Medulla oblongata (tissue), 1 donor: Measurements from ENCODE around the gene PALLD.

Experiments used
- DNase-seq: peaks from one replicate; pipeline ENCODE4 v3.0.0-alpha.2; 2015; ENCODE audit errors: extremely low spot score

The PALLD gene

DNA sequence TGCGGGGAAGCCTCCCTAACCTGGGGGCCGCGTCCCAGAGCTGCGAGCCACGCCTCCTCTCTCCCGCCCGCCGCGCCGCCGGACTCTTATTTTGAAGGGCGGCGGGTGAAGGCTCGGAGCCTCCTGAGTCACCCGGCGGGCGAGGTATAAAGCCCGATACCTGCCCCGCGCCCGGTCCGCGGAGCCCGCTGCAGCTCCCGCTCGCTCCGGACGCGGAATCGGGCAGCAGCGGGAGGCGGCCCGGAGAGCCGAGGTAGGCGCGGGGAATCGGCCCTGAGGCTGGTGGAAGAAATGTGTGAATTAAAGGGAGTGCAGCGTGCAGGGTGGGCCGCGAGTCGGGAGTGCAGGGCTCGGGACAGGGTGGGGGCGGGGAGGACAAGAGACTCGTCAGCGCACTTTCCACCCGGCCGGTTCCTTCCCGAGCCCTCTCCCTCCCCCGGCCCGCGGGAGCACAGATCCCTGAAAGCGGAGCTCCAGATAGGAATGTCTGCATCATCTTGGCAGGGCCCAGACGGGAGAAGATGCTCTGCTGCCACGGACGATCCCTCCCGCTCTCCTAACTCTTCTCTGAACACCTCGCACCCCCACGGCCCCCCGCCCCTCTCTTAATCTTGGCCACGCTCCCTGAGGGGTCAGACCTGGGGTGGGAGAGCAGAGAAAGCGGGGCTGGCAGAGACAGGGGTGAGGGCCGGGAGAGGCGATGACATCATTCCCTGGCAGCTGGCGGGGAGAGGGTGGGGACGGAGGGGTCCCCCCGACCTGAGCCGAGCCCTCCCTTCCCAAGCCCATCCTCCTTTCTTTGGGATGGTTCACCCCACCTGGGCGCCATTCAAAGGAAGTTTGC lies 335.3 kb downstream of the PALLD start:
- peak; percentile 75 for DNase-seq

DNA sequence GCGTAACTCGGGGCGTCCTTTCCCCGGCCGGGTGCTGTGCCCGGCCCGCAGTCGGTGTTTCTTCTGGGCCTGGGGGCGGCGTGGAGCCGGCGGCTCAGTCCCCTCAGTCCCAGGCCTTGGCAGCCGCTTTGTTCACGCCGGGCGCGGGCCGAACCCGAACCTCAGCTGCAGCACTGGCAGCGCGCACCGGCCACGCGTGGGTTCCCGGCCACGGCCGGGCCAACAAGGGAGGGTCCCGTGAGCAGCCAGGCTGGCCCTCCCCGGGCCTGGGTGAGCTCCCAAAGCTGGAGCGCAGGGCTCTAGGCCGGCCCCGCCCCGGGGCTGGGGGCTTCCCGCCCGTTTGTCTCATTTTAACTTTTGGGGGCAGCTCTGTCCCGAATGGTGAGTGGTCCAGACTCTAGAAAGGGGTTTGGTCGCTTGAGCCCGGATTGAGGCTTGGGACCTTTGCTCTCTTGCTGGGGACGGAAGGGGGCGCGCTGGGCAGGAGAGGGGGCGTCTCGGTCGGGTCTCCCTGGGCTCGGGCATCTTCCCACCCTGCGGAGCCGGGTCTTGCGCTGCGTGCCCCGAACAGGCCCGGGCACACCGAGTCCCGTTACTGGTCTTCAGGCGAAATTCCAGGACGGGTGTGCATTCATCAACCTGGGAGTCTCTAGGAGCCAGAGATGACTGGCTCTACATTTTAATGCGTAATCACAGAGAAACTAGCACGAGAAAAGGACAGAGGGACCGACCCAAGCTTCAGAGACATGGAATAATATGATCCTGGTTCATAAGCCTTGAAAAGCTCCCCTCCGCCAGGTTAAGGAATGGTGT lies 336.1 kb downstream of the PALLD start:
- DNase-seq, result peak; percentile 43

- peak; percentile 23 for DNase-seq
Measured at GRCh38 chr4:168833881-168834280, 337.0 kb downstream of the PALLD start.

DNA sequence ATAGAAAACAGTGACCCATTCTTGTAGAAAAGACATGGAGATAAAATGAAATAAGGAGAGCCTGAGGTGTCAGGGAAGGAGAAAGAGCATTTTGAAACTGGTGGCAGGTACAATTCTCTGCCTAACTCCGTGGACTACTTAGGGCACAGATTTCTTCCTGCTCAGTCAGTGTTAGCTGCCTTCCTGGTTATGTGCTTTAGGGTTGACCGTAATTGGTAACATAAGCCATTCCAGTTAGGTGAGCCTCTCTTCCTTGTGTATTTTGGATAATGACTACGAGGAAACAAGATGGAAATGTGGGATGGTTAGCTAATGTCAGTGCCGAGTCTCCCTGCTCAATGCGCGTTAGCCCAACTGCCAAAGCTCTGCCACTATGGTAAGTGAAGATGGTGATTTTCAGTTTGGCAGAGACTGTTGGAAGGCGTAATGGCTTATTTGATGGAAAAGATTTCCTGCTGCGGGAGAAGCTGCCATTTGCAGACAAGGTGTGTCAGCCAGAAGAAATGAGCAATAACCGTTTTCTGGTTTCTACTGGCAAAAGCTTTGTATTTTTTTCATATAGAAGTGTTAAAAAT lies 339.1 kb downstream of the PALLD start:
- no peak for DNase-seq

GRCh38 chr4:168836490-168836889 lies 339.6 kb downstream of the PALLD start:
- DNase-seq, result no peak

DNA sequence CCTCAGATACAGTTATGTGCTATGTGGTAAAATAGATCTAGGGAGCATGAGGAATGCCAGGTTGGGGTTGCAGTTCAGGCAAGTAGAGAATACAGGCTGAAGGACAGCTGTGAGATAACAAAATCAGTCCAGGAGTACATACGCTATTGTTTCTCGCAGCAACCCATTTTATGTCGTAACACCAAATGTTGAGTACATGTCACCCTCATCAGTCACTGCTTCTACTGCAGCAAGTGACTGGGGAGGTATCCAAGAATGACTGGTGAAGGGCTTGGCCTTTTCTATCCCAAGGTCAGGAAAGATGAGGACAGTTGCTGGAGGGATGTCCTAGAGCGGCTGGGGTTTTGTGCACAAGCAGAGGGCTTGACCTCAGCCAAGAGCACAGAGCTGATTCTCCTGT lies 341.1 kb downstream of the PALLD start:
- DNase-seq, result no peak

DNA sequence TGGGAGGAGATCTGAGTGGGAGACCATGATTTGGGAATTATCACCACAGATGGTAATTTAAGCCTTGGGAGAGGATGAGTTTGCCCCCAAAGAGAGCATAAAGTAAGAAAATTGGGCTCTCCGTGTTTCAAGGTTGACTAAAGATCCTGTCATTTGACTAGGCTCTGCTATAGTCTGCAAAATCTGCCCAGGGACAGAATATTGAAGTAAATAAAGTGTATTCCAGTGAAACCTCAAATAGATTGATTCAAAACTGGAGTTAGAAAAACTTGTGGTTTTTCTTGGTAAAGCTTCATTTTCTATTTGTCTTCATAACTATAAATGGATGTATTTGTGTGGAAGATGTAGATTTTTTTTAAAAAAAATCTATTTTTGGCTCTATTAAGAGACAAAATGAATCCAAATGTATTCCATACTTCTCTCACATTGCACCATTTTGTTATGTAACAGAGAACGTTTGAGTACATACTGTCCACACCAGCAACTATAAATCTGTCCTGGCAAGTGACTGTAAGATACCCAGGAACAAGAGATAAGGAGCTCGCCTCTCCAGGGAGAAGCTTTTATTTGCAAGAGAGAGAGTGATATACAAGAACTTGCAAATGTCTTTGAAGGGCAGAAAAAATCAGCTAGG lies 343.0 kb downstream of the PALLD start:
- no peak for DNase-seq

GRCh38 chr4:168840392-168840763 lies 343.5 kb downstream of the PALLD start:
- no peak for DNase-seq

GRCh38 chr4:168841000-168841671 lies 344.3 kb downstream of the PALLD start:
- peak; percentile 47 for DNase-seq

- DNase-seq, result no peak
Measured at GRCh38 chr4:168841672-168842019, 344.8 kb downstream of the PALLD start.

DNA sequence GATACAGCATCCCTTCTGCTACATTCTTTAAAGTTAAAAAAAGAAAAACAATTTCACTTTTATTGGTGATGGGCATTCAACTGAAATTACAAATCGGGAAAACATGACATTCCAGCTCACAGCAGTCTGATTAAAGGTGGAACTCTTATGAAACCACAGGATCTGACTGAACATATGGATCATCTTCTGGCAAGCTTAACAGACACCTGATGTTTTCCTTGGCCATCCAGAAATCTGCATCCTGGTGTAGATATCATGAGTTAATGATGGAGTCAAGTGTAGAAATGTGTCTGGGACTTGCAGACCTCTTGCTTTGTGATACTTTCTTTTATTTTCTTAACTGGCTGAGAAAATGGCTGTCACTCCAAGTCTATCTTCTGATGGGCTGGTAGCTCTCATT lies 345.3 kb downstream of the PALLD start:
- no peak for DNase-seq

DNA sequence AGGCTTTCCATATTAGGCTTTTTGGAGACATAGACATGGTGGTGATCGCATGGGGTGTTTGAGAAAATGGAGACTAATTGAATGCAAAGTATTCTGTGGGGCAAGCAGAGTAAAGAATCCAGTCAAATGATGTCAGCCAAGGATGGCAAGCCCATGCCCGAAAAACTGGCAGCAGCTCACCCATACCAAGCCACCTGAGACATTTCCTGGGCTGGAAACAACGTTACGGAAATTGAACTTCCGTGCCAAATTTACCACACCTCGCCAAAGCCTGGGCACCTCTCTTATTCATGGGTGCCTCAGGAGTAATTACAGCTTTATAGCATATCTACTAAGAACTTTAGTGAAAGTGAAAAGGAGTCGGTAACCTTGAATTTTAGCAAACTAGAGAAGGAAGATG lies 346.8 kb downstream of the PALLD start:
- no peak for DNase-seq

GRCh38 chr4:168844353-168845049 lies 347.6 kb downstream of the PALLD start:
- no peak for DNase-seq

DNA sequence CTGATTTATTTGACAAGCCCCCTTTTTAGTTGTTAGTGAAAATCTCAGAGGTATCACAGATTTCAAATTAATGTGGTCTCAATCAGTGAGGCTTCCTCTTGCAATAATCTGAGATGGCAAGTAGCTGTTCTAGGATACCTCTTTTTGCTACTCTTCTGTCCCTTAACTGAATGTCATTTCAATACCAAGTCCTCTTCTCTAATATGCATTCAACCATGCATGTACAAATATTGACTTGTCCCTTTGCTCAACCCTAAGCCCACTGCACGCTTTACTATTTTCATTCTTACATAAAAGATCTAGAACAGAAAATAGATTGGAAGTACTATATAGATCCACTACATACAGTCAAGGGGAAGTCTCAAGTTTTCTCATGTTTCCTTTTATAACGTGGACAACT lies 349.0 kb downstream of the PALLD start:
- no peak for DNase-seq

DNA sequence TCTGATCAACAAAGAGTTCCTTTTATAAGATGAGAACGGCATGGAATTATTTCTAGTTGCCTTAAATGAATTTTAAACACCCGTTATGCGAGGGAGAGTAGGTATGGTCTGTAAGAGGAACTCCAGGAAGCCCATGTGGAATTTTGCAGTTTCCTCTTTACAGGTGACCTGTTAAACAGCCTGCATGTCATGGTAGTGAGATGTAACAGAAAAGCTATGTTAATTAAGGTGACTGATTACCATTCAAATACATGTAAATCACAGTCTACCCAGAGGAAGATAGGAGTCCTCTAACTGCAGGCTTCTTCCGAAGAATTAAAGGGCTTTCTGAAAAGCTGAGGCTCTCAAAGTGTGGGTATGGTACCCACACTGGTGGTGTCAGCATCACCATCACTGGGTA lies 349.6 kb downstream of the PALLD start:
- DNase-seq, result no peak

- DNase-seq, result peak; percentile 47
Measured at GRCh38 chr4:168847771-168848502, 351.1 kb downstream of the PALLD start.

- peak; percentile 47 for DNase-seq
Measured at GRCh38 chr4:168849030-168849675, 352.3 kb downstream of the PALLD start.

DNA sequence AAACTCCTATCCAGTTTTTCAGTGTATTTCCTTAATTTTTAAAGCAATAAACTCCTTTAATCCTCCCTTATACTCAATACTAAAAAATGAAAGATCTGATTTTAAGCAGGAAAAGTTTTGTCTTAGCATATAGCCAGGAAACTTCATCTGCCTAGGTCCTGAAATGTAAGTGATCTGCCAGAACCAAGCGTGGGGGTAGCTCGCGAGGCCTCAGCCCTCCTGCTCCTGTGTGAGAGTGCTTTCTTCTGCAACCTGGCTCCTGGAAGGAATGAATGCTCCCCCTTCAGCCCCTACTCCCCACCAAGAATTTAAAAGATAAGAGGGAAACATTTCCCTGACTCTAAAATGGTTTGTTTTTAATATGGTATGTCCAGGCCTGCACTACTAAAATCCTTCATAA lies 353.1 kb downstream of the PALLD start:
- DNase-seq, result no peak

DNA sequence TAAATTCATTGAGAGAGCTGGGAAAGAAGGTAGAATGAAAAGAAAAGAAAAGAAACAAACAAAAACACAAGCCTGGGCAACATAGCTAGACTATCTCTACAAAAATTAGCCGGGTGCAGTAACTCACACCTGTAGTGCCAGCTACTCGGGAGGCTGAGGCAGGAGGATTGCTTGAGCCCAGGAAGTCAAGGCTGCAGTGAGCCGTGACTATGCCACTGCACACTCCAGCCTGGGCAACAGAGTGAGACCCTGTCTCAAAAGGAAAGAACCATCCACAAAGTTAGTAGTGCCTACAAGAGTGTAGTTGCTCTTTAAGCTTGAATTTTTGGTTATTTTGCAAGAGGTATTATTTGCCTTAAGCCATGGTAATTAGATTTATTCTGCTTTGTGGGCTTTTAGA lies 355.5 kb downstream of the PALLD start:
- no peak for DNase-seq
